ENCODE results near the gene EGFLAM.

DNA sequence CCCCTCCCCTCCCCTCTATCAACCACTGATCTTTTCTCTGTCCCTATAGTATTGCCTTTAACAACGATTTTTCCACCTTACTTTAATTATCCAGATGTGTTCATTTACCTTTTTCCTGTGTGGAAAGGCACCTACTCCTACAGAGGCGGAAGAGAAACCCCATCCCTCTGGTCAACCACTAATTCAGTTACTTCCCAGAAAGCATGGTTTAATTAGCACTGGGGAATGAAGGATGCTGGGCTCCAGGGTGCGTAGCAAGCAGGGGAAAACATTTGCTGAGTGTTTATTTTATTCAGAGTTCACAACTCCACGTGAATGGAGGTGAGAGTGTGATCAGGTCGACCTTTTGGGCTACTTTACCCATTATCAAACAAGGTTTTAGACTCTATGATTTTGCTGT, 16.7 kb upstream of the EGFLAM start:
- TF ChIP-seq, protein P1, sequence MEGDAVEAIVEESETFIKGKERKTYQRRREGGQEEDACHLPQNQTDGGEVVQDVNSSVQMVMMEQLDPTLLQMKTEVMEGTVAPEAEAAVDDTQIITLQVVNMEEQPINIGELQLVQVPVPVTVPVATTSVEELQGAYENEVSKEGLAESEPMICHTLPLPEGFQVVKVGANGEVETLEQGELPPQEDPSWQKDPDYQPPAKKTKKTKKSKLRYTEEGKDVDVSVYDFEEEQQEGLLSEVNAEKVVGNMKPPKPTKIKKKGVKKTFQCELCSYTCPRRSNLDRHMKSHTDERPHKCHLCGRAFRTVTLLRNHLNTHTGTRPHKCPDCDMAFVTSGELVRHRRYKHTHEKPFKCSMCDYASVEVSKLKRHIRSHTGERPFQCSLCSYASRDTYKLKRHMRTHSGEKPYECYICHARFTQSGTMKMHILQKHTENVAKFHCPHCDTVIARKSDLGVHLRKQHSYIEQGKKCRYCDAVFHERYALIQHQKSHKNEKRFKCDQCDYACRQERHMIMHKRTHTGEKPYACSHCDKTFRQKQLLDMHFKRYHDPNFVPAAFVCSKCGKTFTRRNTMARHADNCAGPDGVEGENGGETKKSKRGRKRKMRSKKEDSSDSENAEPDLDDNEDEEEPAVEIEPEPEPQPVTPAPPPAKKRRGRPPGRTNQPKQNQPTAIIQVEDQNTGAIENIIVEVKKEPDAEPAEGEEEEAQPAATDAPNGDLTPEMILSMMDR (IDR thresholded peaks at IDR 0.05): no peak
- no peak for TF ChIP-seq POLR2A (IDR thresholded peaks at IDR 0.05; ENCODE audit: low read depth)
- TF ChIP-seq POLR2AphosphoS5 (IDR thresholded peaks at IDR 0.05): no peak

Data from esophagus muscularis mucosa (tissue), 3 donors.